K562 (cell line): ENCODE results near the gene GMPR2. TPM values are rescaled to one million over a fixed set of nuclear protein-coding genes. Genes with fewer than 3 reads are reported as not detected.
A peak's percentile ranks its signal among the peaks of the same experiment; 100 is the strongest.

ENCODE experiments used
- CBFB ChIP-seq: sonication (generic); formaldehyde crosslinking; IDR thresholded peaks from 2 replicates; pipeline ENCODE4 v1.4.0; 2020; ENCODE audit warnings: mild to moderate bottlenecking, missing genetic modification reagents
- CEBPZ ChIP-seq: fragments of 150-350 bp; IDR thresholded peaks from 2 replicates; pipeline ENCODE4 v1.6.1; 2014; ENCODE audit warnings: low read depth, mild to moderate bottlenecking, low read length, borderline replicate concordance
- CXXC5 ChIP-seq: fragments of 250-450 bp; sonication (Bioruptor Pico); IDR thresholded peaks from 2 replicates; pipeline ENCODE4 v1.8.0; 2022; ENCODE audit warnings: inconsistent platforms, mild to moderate bottlenecking, moderate library complexity
- E2F8 ChIP-seq: fragments of 450-650 bp; IDR thresholded peaks from 2 replicates; pipeline ENCODE4 v1.7.1; 2018; ENCODE audit warnings: mild to moderate bottlenecking, low read depth; ENCODE audit not compliant: partially characterized antibody
- HCFC1 ChIP-seq: IDR thresholded peaks from 2 replicates; pipeline ENCODE4 v1.6.1; 2012; ENCODE audit warnings: low read depth, low read length, improper control_type of control experiment
- HDAC2 ChIP-seq: fragments of 450-650 bp; IDR thresholded peaks from 2 replicates; pipeline ENCODE4 v1.6.1; 2016; ENCODE audit warnings: mild to moderate bottlenecking
- HNRNPL ChIP-seq: fragments of 200-400 bp; formaldehyde crosslinking; IDR thresholded peaks from 2 replicates; pipeline ENCODE4 v1.6.1; 2017; ENCODE audit warnings: low read depth, mild to moderate bottlenecking, low read length
- KAT2B ChIP-seq: IDR thresholded peaks from one replicate; pipeline ENCODE4 v1.6.1; 2012; ENCODE audit warnings: low read depth, mild to moderate bottlenecking, control low read depth, inconsistent platforms, low read length, moderate library complexity
- NCOA1 ChIP-seq: fragments of 450-650 bp; IDR thresholded peaks from 2 replicates; pipeline ENCODE4 v1.6.1; 2016; ENCODE audit warnings: low read depth
- NEUROD1 ChIP-seq: fragments of 150-350 bp; IDR thresholded peaks from 2 replicates; pipeline ENCODE4 v1.6.1; 2014; ENCODE audit warnings: borderline replicate concordance, low read length, low read depth; ENCODE audit not compliant: partially characterized antibody
- RFX5 ChIP-seq: IDR thresholded peaks from 2 replicates; pipeline ENCODE4 v1.6.1; 2011; ENCODE audit warnings: low read depth, mild to moderate bottlenecking, improper control_type of control experiment, low read length
- SRSF3 ChIP-seq: fragments of 200-400 bp; formaldehyde crosslinking; IDR thresholded peaks from 2 replicates; pipeline ENCODE4 v1.6.1; 2016; ENCODE audit warnings: mild to moderate bottlenecking, low read length, moderate library complexity; ENCODE audit not compliant: insufficient read depth
- ZBTB12 ChIP-seq: fragments of 250-450 bp; sonication (Bioruptor Pico); IDR thresholded peaks from 2 replicates; pipeline ENCODE4 v1.4.0; 2020
- ZBTB7A ChIP-seq: IDR thresholded peaks from 2 replicates; pipeline ENCODE4 v1.6.1; 2011; ENCODE audit warnings: low read depth, mild to moderate bottlenecking, low read length, moderate library complexity, borderline replicate concordance; ENCODE audit not compliant: control insufficient read depth
- ZBTB9 ChIP-seq: fragments of 450-650 bp; formaldehyde crosslinking; IDR thresholded peaks from 2 replicates; pipeline ENCODE4 v1.4.0; 2020; ENCODE audit warnings: mild to moderate bottlenecking, moderate library complexity
- ZNF224 ChIP-seq: sonication (generic); formaldehyde crosslinking; IDR thresholded peaks from 2 replicates; pipeline ENCODE4 v1.8.0; 2022; ENCODE audit warnings: mild to moderate bottlenecking, missing genetic modification reagents
- ZNF445 ChIP-seq: fragments of 250-450 bp; sonication (Bioruptor Pico); IDR thresholded peaks from 2 replicates; pipeline ENCODE4 v1.4.0; 2020; ENCODE audit warnings: low read depth, mild to moderate bottlenecking, moderate library complexity
- ZNF586 ChIP-seq: fragments of 450-650 bp; formaldehyde crosslinking; conservative IDR thresholded peaks from 2 replicates; pipeline ENCODE4 v1.4.0; 2020; ENCODE audit warnings: mild to moderate bottlenecking, moderate library complexity
- polyA plus RNA-seq, 8 experiments: library from polyadenylated mRNA; depleted of rRNA in 4 of 8; stranded (reverse) in 5 of 8; unstranded in 3 of 8; fragments of >200 nt; fragmentation: Nextera tagmentation in 2 of 8; fragmentation: Illumina TruSeq in 1 of 8; extraction: Ambion mirVana in 2 of 8; extraction: Trizol in 1 of 8; gene quantifications; 2 replicates each; pipeline versions ENCODE4 v1.2.1 to v1.2.3, GENCODE V29; 2011 to 2014; ENCODE audit warnings: inconsistent platforms in 1 of 8, missing spikeins in 1 of 8
- total RNA-seq, 7 experiments: library from RNA; depleted of rRNA in 6 of 7; stranded (reverse); fragments of >200 nt in 6 of 7; fragmentation: Illumina TruSeq in 2 of 7; extraction: Trizol in 2 of 7; gene quantifications; 2 replicates each; pipeline versions ENCODE4 v1.2.1 to v1.2.3, GENCODE V29; 2011 to 2021; ENCODE audit warnings: low replicate concordance in 1 of 7

Gene GMPR2
- total and polyA plus RNA-seq, 9 of the 15 experiments (the other 6 are each of a cell fraction or from before 2014, with no cell fraction given): 26.4 to 67.4 (median 36.3) TPM

- TF ChIP-seq NCOA1 (0 out of 2 replicates have a peak, but pooled peaks have one; percentile 40), HCFC1 (peak; percentile 84), ZNF445 (no peak), ZBTB12 (CRISPR knock-in tag) (peak; percentile 87), HNRNPL (0 out of 2 replicates have a peak, but pooled peaks have one; percentile 17), HDAC2 (no peak), RFX5 (no peak), ZNF224 (CRISPR knock-in tag) (no peak), KAT2B (no peak), CEBPZ (no peak), CXXC5 (CRISPR knock-in tag) (peak; percentile 84), ZBTB9 (CRISPR knock-in tag) (peak; percentile 72), E2F8 (peak; percentile 93), SRSF3 (no peak), NEUROD1 (peak; percentile 6), ZBTB7A (no peak), ZNF586 (CRISPR knock-in tag) (no peak), CBFB (peak; percentile 63; the same call in 1 of the 2 replicates)
Measured at GRCh38 chr14:24195186-24196070, 37.3 kb upstream of the GMPR2 start, which contains the start of gene TM9SF1 (continued).
